ENCODE measurements around the gene STYXL1.
"Not testable (repeated sequence)": the region's sequence is repeated elsewhere in the genome, so short reads cannot be mapped to it uniquely, and the experiment has no call there.

STYXL1 gene

DNA sequence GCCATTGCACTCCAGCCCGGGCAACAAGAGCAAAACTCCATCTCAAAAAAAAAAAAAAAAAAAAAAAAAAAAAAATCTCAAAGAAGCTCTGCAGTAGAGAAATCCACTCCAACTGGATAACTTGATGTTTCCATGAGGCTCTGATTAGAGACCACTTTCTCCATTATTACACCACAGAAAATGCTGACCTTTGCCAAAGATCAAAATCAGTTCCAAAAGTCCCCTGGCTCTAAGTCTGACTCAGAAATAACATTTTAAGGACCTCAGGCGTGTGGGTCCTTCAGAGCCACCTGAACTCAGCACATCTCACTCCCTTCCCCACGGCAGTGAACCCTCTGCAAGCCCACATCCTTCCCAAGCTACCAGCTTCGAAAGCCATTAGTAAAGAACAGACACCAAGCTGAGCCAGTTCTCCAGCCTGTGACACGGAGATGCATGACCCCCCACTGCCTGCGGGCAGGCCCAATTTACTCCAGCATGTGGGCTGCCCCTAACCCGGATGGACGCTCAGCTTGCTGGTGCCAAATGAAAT, 39.6 kb downstream of the STYXL1 start:
- TF ChIP-seq, protein P1, sequence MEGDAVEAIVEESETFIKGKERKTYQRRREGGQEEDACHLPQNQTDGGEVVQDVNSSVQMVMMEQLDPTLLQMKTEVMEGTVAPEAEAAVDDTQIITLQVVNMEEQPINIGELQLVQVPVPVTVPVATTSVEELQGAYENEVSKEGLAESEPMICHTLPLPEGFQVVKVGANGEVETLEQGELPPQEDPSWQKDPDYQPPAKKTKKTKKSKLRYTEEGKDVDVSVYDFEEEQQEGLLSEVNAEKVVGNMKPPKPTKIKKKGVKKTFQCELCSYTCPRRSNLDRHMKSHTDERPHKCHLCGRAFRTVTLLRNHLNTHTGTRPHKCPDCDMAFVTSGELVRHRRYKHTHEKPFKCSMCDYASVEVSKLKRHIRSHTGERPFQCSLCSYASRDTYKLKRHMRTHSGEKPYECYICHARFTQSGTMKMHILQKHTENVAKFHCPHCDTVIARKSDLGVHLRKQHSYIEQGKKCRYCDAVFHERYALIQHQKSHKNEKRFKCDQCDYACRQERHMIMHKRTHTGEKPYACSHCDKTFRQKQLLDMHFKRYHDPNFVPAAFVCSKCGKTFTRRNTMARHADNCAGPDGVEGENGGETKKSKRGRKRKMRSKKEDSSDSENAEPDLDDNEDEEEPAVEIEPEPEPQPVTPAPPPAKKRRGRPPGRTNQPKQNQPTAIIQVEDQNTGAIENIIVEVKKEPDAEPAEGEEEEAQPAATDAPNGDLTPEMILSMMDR (IDR thresholded peaks at IDR 0.05; ENCODE audit: low read depth, low read length, poor library complexity, severe bottlenecking) = no peak
- TF ChIP-seq EZH2phosphoT487 (IDR thresholded peaks at IDR 0.05; ENCODE audit: borderline replicate concordance, low read length) = no peak
- H3K4me2 ChIP-seq (ENCODE audit: low read length) = no peak overlapping the region
- H3K79me2 ChIP-seq (ENCODE audit: control insufficient read depth, low read length) = no peaks in the 10 kb centered on the region
- peaks cover 21% of the 10 kb centered on the region for H3K36me3 ChIP-seq (ENCODE audit: control insufficient read depth, low read length)
- no peak overlapping the region for H3K27ac ChIP-seq (ENCODE audit: low read depth, low read length)
- no peaks in the 10 kb centered on the region for H3F3A ChIP-seq (ENCODE audit: control insufficient read depth, insufficient read depth)
- no peaks in the 10 kb centered on the region for H4K20me1 ChIP-seq (ENCODE audit: control insufficient read depth, insufficient read depth, low read depth, low read length)
- no peaks in the 10 kb centered on the region for H3K27me3 ChIP-seq (ENCODE audit: control insufficient read depth, low read length)
- H3K9me3 ChIP-seq (ENCODE audit: control insufficient read depth, insufficient read depth, low read length) = no peaks in the 10 kb centered on the region
- no peak overlapping the region for H3K4me3 ChIP-seq (ENCODE audit: low read length)
- H3K9me2 ChIP-seq (replicated peaks; ENCODE audit: control insufficient read depth, low read length) = no peaks in the 10 kb centered on the region
- 0 out of 2 replicates have a peak, but pooled peaks cover 4% of the 10 kb centered on the region for H3K4me1 ChIP-seq (ENCODE audit: control insufficient read depth, low read length)

DNA sequence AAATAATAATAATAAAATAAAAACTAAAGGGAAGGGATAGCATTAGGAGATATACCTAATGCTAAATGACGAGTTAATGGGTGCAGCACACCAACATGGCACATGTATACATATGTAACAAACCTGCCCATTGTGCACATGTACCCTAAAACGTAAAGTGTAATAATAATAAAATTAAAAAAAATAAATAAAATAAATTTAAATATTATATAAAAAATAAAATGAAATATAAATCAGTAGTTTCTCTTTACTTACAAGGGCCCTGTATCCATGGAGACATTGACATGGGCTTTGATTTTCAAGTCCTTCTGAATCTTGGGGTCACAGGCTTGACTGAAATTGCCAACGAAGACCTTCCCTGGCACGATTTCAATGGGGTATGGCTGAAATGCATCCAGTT, 42.8 kb downstream of the STYXL1 start:
- peaks cover 30% of the 10 kb centered on the region for H3K36me3 ChIP-seq (ENCODE audit: control insufficient read depth, low read length)
- not testable (repeated sequence) for H3F3A ChIP-seq (ENCODE audit: control insufficient read depth, insufficient read depth); H3K27me3 ChIP-seq (ENCODE audit: control insufficient read depth, low read length); H3K4me1 ChIP-seq (ENCODE audit: control insufficient read depth, low read length); H3K9me2 ChIP-seq (replicated peaks; ENCODE audit: control insufficient read depth, low read length); H3K4me3 ChIP-seq (ENCODE audit: low read length); H3K9me3 ChIP-seq (ENCODE audit: control insufficient read depth, insufficient read depth, low read length); H3K4me2 ChIP-seq (ENCODE audit: low read length); H4K20me1 ChIP-seq (ENCODE audit: control insufficient read depth, insufficient read depth, low read depth, low read length); H3K27ac ChIP-seq (ENCODE audit: low read depth, low read length); H3K79me2 ChIP-seq (ENCODE audit: control insufficient read depth, low read length)

DNA sequence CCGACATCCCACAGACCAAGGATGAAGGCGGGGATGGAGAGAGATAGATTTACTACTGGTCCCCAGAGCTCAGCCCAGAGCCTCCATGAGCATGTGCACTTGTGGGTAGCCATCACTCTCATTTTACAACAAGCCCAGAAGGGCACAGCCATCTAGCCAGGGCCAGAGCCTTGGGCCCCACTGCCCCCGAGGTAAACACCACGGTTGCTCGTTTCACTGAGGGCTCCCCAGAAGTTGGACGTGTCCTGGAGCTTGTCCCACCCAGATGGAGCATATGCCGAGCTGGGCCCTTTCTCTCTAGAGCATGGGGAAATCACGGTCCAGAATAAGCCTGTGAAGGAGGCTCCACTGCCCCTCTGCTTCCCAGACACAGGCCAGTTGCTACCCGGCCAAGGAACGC, 44.4 kb downstream of the STYXL1 start:
- H3K27ac ChIP-seq (ENCODE audit: low read depth, low read length) = no peak overlapping the region

DNA sequence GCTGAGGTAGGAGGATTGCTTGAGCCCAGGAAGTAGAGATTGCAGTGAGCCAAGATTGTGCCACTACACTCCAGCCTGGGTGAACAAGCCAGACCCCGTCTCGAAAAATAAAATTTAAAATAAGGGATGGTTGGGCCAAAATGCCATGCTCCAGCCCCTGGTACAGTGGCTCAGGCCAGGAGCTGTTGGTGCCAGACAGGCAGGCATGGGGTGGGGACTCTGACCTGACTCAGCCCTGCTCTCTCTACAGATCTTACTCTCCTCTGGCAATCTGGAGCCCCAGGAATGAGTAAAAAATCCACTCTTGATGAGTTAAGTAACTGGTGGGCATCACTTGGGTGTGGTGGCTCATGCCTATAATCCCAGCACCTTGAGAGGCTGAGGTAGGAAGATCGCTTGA, 45.0 kb downstream of the STYXL1 start:
- Histone ChIP-seq H3K36me3 (ENCODE audit: control insufficient read depth, low read length) (peaks cover 34% of the 10 kb centered on the region), H3K9me3 (ENCODE audit: control insufficient read depth, insufficient read depth, low read length) (no peaks in the 10 kb centered on the region), H3K4me2 (ENCODE audit: low read length) (no peak overlapping the region), H3K4me3 (ENCODE audit: low read length) (no peak overlapping the region), H3K4me1 (ENCODE audit: control insufficient read depth, low read length) (no peaks in the 10 kb centered on the region), H3K27ac (ENCODE audit: low read depth, low read length) (no peak overlapping the region), H3K27me3 (ENCODE audit: control insufficient read depth, low read length) (no peaks in the 10 kb centered on the region), H3F3A (ENCODE audit: control insufficient read depth, insufficient read depth) (no peaks in the 10 kb centered on the region), H4K20me1 (ENCODE audit: control insufficient read depth, insufficient read depth, low read depth, low read length) (no peaks in the 10 kb centered on the region), H3K79me2 (ENCODE audit: control insufficient read depth, low read length) (no peaks in the 10 kb centered on the region), H3K9me2 (replicated peaks; ENCODE audit: control insufficient read depth, low read length) (no peaks in the 10 kb centered on the region)
- no peak for TF ChIP-seq EZH2phosphoT487 (IDR thresholded peaks at IDR 0.05; ENCODE audit: borderline replicate concordance, low read length)
- TF ChIP-seq, protein P1 (IDR thresholded peaks at IDR 0.05; ENCODE audit: low read depth, low read length, poor library complexity, severe bottlenecking) = no peak

More for the DNA sequence above, 44.4 kb downstream of the STYXL1 start:
- Histone ChIP-seq H3K4me1 (ENCODE audit: control insufficient read depth, low read length) (no peaks in the 10 kb centered on the region), H3K4me3 (ENCODE audit: low read length) (no peak overlapping the region), H3K27me3 (ENCODE audit: control insufficient read depth, low read length) (no peaks in the 10 kb centered on the region), H3F3A (ENCODE audit: control insufficient read depth, insufficient read depth) (no peaks in the 10 kb centered on the region), H3K9me2 (replicated peaks; ENCODE audit: control insufficient read depth, low read length) (no peaks in the 10 kb centered on the region), H4K20me1 (ENCODE audit: control insufficient read depth, insufficient read depth, low read depth, low read length) (no peaks in the 10 kb centered on the region), H3K36me3 (ENCODE audit: control insufficient read depth, low read length) (peaks cover 29% of the 10 kb centered on the region), H3K4me2 (ENCODE audit: low read length) (no peak overlapping the region), H3K79me2 (ENCODE audit: control insufficient read depth, low read length) (no peaks in the 10 kb centered on the region), H3K9me3 (ENCODE audit: control insufficient read depth, insufficient read depth, low read length) (no peaks in the 10 kb centered on the region)
- TF ChIP-seq EZH2phosphoT487 (IDR thresholded peaks at IDR 0.05; ENCODE audit: borderline replicate concordance, low read length) = no peak
- TF ChIP-seq, protein P1 (IDR thresholded peaks at IDR 0.05; ENCODE audit: low read depth, low read length, poor library complexity, severe bottlenecking) = no peak
